Measurements from ENCODE around the gene MDM1.

GRCh38 chr12:68259318-68259940 lies 72.7 kb downstream of the MDM1 start:
- TF ChIP-seq SYNCRIP (IDR thresholded peaks at IDR 0.05; ENCODE audit: insufficient read depth, low read depth, low read length) = no peak
- TF ChIP-seq SP2 (CRISPR knock-in tag; IDR thresholded peaks at IDR 0.05) = no peak
- TF ChIP-seq, protein P1, sequence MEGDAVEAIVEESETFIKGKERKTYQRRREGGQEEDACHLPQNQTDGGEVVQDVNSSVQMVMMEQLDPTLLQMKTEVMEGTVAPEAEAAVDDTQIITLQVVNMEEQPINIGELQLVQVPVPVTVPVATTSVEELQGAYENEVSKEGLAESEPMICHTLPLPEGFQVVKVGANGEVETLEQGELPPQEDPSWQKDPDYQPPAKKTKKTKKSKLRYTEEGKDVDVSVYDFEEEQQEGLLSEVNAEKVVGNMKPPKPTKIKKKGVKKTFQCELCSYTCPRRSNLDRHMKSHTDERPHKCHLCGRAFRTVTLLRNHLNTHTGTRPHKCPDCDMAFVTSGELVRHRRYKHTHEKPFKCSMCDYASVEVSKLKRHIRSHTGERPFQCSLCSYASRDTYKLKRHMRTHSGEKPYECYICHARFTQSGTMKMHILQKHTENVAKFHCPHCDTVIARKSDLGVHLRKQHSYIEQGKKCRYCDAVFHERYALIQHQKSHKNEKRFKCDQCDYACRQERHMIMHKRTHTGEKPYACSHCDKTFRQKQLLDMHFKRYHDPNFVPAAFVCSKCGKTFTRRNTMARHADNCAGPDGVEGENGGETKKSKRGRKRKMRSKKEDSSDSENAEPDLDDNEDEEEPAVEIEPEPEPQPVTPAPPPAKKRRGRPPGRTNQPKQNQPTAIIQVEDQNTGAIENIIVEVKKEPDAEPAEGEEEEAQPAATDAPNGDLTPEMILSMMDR (CRISPR knock-in tag; IDR thresholded peaks at IDR 0.05) = no peak
- no peak for TF ChIP-seq BCL6 (CRISPR knock-in tag; IDR thresholded peaks at IDR 0.05)
- TF ChIP-seq MAFK (conservative IDR thresholded peaks at IDR 0.05 in 1 of 2, IDR thresholded peaks at IDR 0.05 in 1 of 2; ENCODE audit: low read length in 2 of 2) = no peak
